CD4-positive, alpha-beta T cell treated with Interleukin-6 at 100 ng/mL for 8 hours (primary cell): ENCODE measurements around the gene RPS25.
"Not testable (repeated sequence)": the region's sequence is repeated elsewhere in the genome, so short reads cannot be mapped to it uniquely, and the experiment has no call there.

Experiments
- DNase-seq: peaks from one replicate; pipeline ENCODE4 v3.0.0-alpha.2; 2020; ENCODE audit warnings: mixed read lengths, low spot score

RPS25 gene

DNA sequence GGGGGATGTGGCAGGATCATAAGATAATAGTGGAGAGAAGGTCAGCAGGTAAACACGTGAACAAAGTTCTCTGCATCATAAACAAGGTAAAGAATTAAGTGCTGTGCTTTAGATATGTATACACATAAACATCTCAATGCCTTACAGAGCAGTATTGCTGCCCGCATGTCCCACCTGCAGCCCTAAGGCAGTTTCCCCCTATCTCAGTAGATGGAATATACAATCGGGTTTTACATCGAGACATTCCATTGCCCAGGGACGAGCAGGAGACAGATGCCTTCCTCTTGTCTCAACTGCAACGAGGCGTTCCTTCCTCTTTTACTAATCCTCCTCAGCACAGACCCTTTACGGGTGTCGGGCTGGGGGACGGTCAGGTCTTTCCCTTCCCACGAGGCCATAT, 21.3 kb upstream of the RPS25 start:
- not testable (repeated sequence) for DNase-seq

DNA sequence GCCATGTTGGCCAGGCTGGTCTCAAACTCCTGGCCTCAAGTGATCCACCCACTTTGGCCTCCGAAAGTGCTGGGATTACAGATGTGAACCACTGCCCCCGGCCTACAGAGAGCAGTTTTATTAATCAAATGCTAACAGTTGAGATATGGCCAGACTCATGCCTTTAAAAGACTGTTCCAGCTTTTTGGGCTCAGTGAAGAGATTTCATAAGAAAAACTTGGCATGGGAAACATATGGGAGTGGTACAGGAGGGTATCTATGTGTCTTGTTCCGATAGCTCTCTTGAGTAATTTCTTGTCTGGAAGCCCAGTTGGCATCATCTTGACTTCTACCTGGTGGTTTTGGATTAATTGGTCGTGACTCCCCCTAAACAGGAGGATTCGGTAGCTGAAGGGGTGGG, 20.7 kb upstream of the RPS25 start:
- no peak for DNase-seq

DNA sequence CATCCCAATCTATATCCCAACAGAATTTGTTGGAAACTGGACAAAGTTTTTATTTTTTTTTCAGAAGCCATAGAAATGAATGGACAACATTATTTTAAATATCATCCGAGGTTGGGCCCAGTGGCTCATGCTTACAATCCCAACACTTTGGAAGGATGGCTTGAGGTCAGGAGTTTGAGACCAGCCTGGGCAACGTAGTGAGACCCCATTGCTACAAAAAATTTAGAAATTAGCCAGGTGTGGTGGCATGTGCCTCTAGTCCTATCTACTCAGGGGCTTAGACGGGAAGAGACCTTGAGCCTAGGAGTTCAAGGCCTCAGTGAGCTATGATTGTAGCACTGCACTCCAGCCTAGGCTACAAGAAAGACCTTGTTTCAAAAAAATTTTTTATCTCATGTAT, 16.7 kb upstream of the RPS25 start:
- DNase-seq: no peak

DNA sequence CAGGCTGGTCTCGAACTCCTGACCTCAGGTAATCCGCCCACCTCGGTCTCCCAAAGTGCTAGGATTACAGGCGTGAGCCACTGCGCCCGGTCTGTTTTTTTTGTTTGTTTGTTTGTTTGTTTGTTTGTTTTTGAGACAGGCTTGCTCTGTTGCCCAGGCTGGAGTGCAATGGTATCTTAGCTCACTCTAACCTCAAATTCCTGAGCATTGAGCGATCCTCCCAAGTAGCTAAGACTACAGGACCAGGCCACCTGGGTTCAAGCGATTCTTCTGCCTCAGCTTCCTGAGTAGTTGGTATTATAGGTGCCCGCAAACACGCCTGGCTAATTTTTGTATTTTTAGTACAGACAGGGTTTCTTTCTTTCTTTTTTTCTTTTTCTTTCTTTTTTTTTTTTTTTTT, 15.3 kb upstream of the RPS25 start:
- DNase-seq: not testable (repeated sequence)

DNA sequence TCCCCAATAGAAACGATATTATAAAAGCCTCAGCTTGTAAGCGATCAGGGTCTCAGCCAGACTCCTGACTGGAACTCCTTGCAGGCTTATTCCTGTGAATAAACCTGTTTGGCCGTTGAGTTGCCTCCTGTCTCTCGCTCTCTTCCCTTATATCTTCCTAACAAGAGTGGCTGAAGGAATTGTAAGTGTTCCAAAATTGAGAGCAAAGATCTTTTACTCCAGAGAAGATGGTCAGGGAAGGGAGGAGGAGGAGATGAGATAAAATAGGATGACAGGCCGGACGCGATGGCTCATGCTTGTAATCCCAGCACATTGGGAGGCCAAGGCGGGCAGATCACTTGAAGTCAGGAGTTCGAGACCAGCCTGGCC, 13.8 kb upstream of the RPS25 start:
- DNase-seq: no peak

DNA sequence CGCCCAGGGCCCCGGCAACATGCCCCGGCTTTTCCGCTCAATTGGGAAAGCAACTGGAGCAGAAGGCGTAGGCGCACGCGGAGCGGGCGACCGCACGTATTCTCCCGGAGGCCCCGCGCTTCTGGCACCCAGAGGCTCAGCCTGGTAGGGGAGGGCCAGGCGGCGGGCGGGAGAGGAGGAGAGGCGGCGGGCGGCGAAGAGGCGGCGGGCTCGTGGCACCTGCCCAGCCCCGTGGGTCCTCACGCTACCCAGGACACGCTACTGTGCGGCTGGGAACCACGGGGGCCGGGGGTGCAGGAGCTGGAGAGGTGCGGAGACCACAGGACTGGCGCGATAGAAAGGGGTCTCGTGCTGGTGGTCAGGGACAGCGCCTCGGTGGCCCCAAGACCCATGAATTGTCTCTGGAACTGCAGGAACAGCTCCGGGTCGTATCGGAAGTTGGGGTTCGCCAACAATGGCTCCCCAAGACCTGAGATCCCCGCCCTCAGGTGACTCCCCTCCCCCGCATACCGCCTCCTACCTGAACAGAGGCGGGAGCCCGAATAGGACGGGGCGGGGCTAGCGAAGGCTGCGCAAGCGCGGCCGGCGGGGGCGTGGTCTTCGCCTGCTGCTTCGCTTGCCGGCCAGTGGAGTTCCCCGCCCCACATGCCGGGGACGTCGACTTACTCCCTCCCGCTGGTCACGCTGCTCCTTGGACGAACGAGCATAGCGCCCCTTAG, 12.3 kb upstream of the RPS25 start, which contains the start of gene SLC37A4:
Gene SLC37A4 (minus strand): TSS at position 549 of the 719 bp plus-strand sequence.
- DNase-seq: peak; percentile 99

DNA sequence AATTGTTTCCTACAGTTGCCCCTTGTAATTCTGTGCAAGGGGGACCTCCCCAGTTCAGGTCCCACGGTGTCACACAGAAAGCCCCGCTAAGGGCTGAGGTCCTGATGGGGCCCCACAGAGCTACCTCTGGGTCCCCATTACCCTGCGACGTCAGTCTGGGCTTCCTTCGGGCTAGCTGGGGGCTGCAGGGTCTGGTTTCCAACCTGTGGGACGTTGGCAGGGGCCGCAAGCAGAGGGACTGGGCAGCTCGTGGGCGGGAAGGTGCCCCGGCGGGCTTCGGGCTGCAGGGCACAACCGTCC, 11.8 kb upstream of the RPS25 start:
- no peak for DNase-seq

DNA sequence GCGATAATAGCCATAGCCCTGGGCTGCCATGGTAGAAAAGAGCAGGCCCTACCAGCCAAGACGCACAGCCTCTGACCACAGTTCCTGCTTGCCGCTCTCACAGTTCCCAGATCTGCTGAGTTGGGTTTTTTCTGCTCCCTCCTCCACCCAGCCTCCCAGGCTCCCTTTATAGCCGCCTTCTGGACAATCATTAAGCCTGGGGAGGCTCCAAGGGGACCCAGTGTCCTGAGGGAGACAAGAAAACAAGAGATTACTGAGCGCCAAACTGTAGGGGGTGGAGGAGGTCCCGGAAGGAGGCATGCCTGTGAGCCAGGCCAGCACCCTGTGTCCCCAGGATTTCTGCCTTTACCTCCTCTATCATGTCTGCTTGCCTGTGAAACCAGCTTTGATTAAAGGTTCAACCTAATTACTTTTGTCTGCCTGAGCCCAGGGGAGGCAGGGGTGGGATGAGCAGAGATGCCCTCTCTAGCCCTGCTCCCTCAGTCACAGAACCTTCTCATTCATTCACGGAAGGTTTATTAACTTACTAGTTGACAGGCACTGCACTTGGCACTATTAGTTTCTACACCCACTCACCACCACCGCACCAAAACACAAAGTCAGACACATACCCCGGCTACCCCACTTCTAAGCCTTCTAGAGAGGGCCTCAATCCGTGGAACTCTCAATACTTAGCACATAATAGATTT, 11.3 kb upstream of the RPS25 start:
- no peak for DNase-seq

DNA sequence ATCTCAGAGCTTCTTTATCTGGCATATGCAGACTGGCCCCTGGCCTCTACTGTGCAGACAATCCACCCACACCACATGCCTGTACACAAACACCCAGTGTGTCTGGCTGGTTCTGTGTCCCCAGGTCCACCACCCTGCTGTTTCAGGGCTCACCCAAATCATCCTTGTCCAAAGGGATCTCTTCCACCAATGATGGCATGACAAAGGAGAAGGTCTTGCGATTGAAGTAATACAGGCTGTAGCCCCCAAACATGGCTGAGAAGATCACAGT, 10.9 kb upstream of the RPS25 start:
- DNase-seq: no peak

DNA sequence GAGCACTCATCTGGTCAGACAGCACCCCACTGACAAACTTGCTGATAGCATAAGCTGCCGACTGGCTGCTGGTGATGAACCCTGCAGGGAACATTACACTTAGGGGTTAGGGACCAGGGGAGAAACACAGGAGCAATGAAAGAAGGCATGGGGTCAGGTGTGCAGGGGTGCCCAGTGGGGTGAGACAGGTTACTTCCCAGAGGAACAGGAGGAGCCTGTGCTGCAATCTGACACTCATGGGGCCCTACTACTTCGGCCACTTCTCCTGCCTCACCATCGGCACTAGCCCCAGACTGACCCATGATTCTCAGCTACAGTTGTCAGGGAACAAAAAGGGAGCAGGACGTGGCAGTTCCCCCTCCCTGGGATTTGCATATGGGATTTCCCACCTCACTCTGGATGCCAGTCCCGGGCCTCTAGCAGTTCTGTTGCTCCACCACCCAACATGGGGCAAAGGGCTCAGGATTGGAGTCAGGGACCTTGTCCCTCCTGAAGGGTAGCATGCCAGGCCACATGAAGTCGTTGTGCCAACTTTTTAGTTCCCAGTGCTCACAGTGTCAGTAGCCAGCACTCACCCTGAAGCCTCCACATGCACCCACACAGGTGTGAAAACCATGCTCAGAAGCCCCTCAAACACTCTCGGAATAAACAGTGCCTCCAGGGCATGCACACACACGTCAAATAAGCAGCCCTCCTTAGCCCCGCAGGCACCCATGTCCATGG, 10.4 kb upstream of the RPS25 start:
- no peak for DNase-seq

DNA sequence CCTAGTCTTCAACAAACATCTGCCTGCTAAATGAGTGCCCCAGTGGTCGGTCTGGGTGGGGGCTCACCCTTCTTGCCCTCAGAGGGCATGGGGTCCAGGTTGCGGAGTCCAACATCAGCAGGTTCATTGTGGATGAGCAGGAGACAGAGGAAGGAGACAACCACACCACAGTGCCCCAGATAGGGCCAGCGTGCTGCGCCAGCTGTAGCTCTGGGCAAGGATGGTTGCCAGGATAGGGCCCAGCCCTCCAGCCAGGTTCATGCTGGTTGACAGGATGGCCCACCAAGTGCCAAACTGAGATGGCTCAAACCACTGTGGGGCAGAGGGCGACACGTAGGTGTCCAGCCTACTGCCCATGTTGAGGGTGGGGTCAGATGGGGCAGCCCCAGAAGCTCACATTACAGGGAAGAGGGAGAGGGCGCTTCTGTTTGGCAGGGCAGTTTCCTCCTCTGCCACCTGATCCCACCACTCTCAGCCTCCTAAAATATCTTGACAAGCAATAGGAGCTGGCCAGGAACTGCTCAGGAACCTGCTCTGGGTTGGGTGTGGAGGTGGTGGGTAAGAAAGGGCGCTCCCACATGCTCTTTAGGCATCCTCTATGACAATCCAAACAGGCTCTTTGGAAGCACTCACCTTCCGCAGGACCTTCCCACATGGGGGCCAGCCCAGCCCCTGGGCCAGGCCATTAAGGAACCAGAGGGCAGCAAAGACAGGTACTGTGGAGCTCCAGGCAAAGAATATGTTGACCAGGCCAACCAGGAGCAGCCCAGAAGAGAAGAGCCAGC, 9.6 kb upstream of the RPS25 start:
- no peak for DNase-seq

DNA sequence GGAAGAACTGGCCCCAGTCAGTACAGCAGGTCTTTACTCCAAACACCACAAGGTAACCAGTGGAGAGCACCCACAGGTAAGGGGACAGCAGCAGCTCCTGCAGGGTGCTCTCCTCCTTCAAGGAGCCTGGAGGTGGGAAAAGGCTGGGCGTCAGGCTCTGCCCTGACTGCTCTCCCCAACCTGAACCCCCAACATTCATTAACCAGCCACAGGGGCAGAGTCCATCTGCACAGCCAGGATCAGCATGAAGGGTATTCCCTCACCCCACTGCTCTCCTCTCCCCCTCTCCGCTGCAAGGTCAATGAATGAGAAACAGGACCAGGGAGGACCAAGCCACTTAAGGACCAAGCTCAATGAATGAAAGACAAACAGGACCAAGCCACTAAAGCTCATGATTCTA, 8.8 kb upstream of the RPS25 start:
- DNase-seq: no peak

DNA sequence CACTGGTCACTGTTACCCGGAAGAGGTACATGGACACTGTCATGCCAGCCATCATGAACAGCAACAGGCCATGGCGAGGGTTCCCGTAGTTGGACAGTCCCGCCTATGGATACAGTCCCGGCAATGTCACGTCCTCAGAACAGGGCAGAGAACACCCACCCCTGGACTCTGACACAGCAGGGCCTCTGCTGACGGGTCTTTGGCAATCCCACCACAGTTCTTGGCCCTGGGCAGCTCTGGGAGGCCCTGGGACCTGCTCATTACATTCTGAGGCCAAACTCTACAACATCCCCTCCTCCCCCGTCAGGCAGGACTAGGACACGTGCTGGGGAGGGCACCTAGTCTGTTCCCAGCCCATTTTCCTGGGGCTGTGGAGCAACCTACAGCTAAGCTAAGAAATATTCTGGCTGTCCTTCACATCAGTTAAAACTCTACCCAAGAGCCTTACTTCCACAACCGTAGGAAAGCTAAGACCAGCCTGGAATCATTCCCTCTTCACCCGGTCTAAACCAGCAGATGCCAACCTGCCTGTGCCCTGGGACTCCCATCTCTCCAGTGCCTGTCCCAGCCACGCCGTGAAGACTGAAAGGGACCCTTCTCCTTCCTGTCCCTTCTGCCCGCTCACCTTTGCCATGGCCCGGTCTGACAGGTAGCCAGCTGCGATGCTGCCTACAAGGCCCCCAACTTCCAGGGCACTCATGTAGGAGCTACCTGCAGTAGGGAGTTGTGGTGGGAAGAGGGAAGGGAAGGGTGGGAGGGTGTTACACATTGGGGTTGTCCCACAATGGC, 8.0 kb upstream of the RPS25 start:
- no peak for DNase-seq

DNA sequence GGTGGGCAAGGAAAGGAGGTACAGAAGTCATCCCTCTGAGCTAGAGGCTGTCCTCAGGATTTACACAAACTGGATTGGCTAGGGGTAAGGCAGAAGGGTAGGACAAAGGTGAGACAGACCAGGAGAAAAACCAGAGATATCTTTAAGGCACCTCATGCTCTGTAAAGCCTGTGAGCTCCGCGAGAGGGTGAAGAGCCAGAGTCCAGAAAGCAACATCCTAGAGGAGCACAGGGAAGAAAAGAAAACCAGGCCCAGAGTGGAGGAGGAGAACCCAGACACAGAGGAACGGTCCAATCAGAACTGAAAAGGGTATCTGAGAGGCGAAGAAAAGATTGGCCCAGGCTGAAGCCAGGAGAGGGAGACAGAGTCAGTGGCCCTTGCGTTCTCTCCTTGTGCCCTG, 7.4 kb upstream of the RPS25 start:
- no peak for DNase-seq

DNA sequence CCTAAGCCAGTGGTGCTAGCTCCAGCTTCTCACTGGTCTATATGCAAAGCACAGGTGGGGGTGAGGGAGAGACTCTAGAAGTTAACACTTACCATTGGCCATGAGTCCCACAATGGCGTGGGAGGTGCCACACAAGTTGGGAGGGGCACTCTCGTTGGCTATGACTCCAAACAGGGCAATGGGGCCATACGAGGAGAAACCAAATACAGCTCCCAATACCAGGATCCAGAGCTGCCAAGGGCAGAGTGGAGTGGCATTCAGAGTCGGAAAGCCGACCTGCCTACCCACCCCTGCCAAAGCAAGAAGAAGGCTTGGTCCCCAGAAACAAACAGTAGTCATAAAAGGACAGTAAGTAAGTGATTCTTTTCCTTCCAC, 6.9 kb upstream of the RPS25 start:
- DNase-seq: no peak

DNA sequence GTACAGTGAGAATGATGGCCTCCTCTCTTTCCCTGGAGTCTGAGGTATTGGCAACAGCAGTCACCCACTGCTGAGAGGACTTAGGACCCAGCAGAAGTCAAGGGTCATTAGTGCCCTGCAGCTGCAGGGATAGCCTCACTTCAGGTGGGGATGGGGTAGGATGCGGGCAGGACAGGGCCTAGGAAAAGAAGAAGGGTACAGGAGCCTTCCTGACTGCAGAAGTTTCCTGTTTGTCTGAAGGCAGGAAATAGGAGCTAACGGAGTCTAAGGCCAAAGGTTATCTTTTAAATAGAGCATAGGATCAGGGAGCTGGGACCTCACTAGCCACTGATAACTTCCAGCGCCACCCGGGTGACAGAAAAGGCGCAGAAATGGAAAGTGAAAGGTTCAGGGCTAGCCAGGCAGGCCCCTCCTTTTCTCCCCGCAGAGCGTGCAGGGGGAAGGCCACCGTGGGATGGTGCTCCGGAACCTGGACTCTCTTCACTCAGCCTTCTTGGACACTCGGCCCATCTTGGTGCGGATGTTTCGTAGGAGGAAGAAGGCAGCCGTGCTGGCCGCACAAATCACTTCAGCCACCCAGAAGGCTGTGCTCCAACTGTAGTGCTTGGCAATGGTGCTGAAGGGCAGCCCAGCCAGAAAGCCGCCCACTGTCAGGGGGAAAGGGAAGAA, 6.4 kb upstream of the RPS25 start:
- no peak for DNase-seq

DNA sequence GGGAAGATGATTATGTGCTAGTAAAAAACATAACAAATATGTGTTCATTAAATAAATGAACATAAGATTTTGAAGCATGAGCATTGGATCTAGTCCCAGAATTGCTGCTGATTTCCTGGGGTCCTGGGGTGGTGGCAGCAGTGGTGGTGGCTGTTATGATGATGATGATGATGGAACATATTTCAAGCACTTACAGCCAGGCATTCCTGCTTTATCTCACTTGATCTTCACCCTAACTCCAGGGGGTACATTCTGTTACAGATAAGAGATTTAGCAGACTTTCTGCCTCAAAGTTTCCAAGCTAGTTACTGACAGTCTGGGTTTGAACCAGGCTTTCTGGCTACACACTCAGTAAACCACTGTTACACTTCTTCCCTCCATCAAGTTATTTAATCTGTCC, 5.6 kb upstream of the RPS25 start:
- DNase-seq: no peak

DNA sequence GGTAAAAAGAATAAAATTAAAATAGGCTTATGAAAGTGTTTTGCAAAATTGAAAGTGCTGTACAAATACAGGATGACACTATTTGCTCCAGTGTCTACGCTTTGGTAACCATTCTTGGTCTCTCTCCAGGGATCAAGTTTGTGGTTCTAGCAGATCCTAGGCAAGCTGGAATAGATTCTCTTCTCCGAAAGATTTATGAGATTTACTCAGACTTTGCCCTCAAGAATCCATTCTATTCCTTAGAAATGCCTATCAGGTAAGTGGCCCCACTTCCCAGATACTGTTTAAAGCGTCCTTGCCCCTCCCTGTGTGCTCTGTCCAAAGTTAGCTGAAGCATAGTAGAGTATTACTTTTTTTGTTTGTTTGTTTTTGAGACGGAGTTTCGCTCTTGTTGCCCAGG, 3.5 kb upstream of the RPS25 start:
- no peak for DNase-seq

DNA sequence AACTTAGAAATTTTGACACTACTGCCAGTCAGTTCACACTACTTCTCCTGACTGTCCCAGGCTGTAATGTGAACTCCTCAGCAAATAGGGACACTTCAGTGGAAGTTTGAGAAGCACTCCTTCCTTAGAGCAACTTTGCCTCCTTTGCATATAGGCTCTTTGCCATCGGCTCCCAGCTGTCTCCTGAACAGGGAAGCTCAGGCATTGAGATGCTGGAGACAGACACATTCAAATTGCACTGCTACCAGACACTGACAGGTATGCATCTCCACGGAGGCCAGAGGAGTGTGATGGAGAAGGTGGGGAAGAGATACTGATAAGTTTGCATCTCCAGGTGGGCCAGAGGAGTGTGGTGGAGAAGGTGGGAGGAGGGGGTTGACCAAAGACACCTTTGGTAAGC, 1.9 kb upstream of the RPS25 start:
- no peak for DNase-seq

DNA sequence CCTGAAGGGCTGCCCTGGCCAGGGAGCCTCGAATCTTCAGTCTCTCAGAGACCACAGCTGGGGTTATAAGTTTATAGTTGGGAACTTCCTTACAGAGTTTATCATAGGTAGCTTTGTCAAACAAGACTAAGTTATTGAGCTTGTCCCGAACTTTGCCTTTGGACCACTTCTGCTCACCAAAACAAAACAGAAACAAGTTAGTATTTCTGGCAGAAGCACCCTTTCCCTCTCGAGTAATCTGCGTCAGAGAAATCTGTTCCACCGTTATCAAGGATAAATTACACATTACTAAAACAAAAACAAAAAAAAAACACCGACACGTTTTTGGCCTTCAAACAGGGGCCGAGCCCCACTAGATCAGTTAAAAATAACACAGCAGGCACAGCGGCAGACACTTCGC, 766 bp downstream of the RPS25 start:
- DNase-seq: not testable (repeated sequence)

DNA sequence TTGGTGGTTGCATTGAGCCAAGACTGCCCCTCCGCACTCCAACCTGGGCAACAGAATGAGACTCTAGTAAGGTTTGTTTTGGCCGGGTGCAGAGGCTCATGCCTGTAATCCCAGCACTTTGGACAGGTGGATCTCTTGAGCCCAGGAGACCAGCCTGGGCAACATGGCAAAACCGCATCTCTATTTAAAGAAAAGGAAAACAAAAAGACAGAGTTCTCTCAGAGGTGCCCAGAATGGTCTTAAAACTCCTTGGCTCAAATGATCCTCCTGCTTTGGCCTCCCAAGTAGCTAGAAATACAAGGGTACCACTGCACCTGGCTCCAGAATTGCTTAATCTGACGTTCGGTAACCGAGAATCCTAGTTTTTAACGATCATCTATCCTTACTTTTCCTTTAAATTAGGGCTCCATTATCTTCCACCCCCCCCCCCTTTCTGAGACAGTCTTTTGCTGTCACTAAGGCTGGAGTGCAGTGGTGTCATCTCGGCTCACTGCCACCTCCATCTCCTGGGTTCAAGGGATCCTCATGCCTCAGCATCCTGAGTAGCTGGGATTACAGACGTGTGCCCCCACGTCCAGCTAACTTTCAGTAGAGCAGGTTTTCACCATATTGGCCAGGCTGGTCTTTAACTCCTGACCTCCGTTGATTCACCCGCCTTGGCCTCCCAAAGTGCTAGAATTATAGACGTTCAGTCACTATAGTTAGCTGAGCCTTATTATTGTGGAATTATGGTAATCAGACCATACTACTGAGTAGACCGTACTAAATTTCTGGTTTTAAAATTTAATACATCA, 1.7 kb downstream of the RPS25 start:
- no peak for DNase-seq
